HG02798 (cell line): ENCODE measurements around the gene CPT2.
"Not testable (repeated sequence)": the region's sequence is repeated elsewhere in the genome, so short reads cannot be mapped to it uniquely, and the experiment has no call there.

ENCODE experiments used
- ATAC-seq: cut with Tn5 transposase; IDR thresholded peaks from one replicate; pipeline ENCODE4 v1.9.1; 2021; ENCODE audit warnings: mild to moderate bottlenecking; ENCODE audit not compliant: unreplicated experiment, poor library complexity

The CPT2 gene

DNA sequence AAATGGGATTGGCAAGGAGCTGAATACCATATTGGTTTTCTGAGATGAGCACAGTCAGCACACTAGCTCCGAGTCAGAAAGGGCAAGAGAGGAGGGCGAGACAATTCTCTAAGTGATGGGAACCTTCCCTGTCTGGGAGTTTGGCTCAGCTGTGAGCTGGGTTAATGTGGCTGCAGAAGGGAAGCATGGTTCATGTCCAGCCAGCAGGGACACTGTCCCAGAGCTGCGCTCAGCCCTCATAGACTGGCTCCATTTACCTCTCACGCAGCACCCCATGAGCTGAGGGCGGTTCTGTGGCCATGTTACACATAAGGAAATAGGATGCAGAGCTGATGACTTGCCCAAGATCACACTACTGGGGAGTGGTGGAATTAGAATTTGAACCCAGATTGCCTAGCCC, 15.7 kb upstream of the CPT2 start:
- no peak for ATAC-seq

DNA sequence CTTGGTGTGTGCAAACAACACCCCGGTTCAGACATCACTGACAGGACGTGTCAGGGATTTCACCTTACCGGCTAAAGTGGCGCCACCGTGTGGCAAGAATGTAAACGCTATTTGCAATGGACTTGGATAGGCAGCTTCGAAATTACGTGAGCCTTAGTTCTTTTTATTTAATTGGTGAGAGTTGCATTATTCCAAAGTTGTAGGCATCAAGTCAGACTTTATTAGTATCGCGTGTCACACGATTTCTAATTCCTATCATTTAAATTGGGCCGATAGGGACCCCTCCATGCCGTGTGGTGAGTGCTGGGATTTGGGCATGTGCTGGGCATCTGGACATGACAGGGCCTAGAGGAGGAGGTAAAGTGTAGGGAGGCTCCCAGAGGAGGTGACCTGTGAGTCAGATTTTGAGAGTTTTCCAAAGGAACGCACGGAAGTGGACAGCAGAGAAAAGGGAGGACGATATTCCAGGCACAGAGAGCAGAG, 14.5 kb upstream of the CPT2 start:
- ATAC-seq: peak; percentile 54

DNA sequence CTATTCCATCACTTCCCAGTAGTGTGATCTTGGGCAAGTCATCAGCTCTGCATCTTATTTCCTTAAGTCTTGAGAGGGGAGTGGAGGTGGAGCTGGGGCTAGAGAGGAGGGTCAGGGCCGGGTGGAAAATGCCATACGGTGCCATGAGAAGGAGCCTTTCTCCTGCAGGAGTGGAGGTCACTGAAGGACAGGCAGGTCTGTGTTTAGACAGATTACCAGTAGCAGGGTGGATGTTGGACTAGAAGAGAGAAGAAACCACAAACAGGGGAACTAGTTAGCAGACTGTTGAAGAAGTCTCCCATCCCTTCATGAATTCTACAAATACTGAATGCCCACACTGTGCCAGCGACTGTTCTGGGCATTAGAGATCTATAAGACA, 13.9 kb upstream of the CPT2 start:
- no peak for ATAC-seq

DNA sequence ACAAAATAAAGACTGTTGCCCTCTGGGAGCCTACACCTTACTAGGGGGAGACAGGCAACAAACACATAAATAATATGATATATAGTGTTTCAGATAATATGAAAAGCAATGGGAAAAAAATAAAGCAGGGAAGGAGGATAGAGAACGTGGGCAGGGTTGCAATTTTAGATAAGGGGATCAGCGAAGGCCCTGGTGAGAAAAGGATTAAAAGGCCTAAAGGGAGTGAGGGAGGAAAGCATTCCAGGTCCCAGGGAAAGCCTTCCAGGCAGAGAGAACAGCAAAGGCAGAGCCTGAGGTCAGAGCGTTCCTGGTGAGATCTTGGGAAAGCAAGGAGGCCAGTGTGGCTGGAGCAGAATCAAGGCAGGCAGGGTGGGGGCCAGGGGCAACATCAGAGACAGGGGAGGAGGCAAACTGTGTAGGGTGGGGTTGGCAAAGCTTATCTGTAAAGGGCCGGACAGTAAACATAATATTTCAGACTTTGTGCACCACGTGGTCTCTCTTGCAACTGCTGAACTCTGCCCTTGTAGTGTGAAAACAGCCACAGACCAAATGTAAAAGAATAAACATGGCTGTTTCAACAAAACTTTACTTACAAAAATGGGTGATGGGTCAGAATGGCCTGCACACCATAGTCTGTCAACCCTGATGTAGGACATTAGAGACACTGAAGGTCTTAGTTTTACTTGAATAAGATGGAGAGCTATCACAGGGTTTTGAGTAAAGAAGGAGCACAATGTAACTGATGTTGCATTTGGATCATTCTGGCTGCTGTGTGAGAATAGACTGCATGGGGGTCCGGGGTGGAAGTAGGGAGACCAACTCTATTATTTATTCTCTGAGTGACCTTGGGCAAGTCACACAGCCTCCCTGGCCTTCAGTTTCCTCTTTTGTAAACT, 13.3 kb upstream of the CPT2 start:
- ATAC-seq: no peak

- not testable (repeated sequence) for ATAC-seq
These were observed 10.7 kb upstream of the CPT2 start for GRCh38 chr1:53185955-53186297.

GRCh38 chr1:53186533-53186932, 10.1 kb upstream of the CPT2 start:
- ATAC-seq: no peak

GRCh38 chr1:53187401-53187800, 9.2 kb upstream of the CPT2 start:
- ATAC-seq: no peak

DNA sequence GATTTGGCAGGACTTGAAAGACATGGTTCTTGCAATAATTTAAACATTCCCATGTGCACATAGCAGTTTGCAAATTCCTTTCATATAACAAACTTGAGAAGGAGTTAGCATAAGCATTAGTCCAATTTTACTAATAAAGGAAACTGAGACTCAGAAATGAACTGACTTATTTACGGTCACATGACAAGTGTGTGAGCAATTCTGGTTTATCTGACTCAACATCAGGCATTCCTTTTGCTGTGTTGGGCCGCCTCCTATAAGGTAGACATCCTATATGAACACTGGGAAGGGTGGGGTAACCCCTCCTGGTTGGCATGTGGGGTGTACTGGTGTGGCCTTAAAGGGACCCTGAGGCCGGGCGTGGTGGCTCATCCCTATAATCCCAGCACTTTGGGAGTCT, 8.5 kb upstream of the CPT2 start:
- ATAC-seq: no peak

GRCh38 chr1:53189061-53189460, 7.6 kb upstream of the CPT2 start:
- ATAC-seq: no peak

GRCh38 chr1:53190210-53190611, 6.4 kb upstream of the CPT2 start:
- ATAC-seq: no peak

GRCh38 chr1:53195246-53196016, 1.2 kb upstream of the CPT2 start:
- no peak for ATAC-seq

GRCh38 chr1:53196017-53196484, 573 bp upstream of the CPT2 start:
- peak; percentile 1 for ATAC-seq

DNA sequence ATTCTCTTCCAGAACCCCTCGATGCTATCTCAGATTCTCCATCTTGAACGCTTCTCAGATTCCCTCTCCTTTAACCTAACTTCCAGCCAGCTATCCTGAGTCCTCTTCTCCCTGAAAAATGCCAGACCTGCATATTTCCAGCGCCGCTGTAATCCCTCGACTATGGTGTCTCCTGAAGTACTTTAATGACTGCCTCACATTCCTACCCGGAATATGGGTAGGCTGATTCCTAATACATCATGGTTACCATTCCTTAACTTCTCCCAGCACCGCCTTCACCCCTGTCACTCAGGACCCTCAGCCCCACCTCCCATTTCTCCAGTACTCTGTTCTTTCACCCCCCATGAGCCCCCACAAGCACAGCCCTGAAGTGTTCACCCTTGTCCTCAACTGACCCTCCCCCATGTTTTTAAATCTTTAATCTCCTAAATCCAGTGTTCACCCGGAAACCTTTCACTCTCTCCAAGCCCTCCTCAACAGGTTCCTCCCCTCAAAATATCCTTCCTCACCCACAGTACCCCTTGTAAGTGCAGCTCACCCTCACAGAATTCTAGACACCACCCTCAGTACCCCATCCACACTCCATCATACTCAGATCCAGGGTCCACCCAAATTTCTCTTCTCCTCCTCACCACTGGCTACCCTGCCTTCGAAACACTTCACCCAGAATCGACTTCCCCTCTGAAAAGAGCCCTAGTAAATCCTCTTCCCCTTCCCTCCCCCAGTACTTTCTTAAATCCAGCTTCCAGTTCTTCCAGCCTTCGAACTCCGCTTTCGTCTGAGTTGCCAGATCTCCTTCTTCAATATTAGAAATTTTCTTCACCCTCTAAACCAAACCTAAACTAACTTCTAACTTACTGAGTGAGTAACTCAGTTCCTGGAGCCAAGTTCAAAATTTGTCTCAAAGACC, 922 bp downstream of the CPT2 start:
- ATAC-seq: no peak

- ATAC-seq: no peak
These were observed 1.6 kb downstream of the CPT2 start for GRCh38 chr1:53198241-53198651.

GRCh38 chr1:53203466-53203865, 6.8 kb downstream of the CPT2 start:
- no peak for ATAC-seq

DNA sequence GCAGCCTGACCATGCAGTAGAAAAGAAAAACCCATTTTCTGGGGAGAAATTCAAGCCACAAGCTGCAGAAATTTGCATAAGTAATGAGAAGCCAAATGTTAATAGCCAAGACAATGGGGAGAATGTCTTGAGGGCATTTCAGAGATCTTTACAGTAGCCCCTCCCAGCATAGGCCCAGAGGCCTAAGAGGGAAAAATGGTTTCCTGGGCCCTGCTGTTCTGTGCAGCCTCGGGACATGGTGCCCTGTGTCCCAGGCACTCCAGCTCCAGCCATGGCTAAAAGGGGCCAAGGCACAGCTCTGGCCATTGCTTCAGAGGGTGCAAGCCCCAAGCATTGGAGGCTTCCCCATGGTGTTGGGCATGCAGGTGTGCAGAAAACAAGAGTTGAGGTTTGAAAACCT, 8.9 kb downstream of the CPT2 start:
- ATAC-seq: not testable (repeated sequence)

DNA sequence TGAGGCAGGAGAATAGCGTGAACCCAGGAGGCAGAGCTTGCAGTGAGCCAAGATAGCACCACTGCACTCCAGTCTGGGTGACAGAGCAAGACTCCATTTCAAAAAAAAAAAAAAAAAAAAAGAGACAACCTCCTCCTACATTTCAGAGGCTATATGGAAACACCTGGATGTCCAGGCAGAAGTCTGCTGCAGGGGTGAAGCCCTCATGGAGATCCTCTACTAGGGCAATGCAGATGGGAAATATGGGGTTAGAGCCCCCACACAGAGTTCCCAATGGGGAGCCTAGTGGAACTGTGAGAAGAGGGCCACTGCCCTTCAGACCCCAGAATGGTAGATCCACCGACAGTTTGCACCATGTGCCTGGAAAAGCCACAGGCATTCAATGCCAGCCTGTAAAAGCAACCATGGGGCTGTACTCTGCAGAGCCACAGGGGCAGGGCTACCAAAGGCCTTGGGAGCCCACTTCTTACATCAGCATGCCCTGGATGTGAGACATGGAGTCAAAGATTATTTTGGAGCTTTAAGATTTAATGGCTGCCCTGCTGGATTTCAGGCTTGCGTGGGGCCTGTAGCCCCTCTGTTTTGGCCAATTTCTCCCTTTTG, 9.6 kb downstream of the CPT2 start:
- ATAC-seq: not testable (repeated sequence)

GRCh38 chr1:53206735-53207379, 10.2 kb downstream of the CPT2 start:
- ATAC-seq: no peak

GRCh38 chr1:53207726-53208125, 11.1 kb downstream of the CPT2 start:
- ATAC-seq: no peak
